AG04450 (cell line): Measurements from ENCODE around the gene PRSS27. TPM values are rescaled to one million over a fixed set of nuclear protein-coding genes. Genes with fewer than 3 reads are reported as not detected.

Source experiments
- CTCF ChIA-PET: fragments of 300-600, 350-600 bp; formaldehyde crosslinking; extraction: SDS; loops from one replicate; lab custom pipeline; 2022; ENCODE audit warnings: antibody characterized with exemption, inconsistent platforms; lab: Charles Lee
- POLR2A ChIA-PET: fragments of 350-600 bp; formaldehyde crosslinking; extraction: SDS; loops from one replicate; lab custom pipeline; 2021; ENCODE audit warnings: antibody characterized with exemption, inconsistent platforms; lab: Yijun Ruan, JAX
- DNase-seq: peaks from one replicate; pipeline ENCODE4 v3.0.0-alpha.2; 2011; ENCODE audit warnings: low read depth, low spot score
- H3K27ac ChIP-seq: one replicate; pipeline ENCODE4 v1.5.1; 2012; ENCODE audit warnings: low read depth, low read length, control low read depth
- H3K27me3 ChIP-seq: one replicate; pipeline ENCODE4 v1.6.0; 2012; ENCODE audit warnings: low read length; ENCODE audit not compliant: control insufficient read depth, insufficient read depth
- H3K4me3 ChIP-seq: 2 replicates; pipeline ENCODE4 v1.5.1; 2011; ENCODE audit warnings: mild to moderate bottlenecking, low read depth, low read length, control low read depth
- H3K9me3 ChIP-seq: 2 replicates; pipeline ENCODE4 v1.5.1; 2012; ENCODE audit warnings: low read length; ENCODE audit not compliant: control insufficient read depth, insufficient read depth
- polyA plus RNA-seq: library from polyadenylated mRNA; depleted of rRNA; stranded (reverse); fragments of >200 nt; gene quantifications from 2 replicates; pipeline ENCODE4 v1.2.3, GENCODE V29; 2011; rRNA removed
- TF ChIP-seq, protein P1 (sequence below): IDR thresholded peaks from 2 replicates; pipeline ENCODE4 v1.5.1; 2011; ENCODE audit warnings: low read depth, low read length, control low read depth, inconsistent platforms

The PRSS27 gene
- polyA plus RNA-seq, 1 experiment: 0.32 TPM

DNA sequence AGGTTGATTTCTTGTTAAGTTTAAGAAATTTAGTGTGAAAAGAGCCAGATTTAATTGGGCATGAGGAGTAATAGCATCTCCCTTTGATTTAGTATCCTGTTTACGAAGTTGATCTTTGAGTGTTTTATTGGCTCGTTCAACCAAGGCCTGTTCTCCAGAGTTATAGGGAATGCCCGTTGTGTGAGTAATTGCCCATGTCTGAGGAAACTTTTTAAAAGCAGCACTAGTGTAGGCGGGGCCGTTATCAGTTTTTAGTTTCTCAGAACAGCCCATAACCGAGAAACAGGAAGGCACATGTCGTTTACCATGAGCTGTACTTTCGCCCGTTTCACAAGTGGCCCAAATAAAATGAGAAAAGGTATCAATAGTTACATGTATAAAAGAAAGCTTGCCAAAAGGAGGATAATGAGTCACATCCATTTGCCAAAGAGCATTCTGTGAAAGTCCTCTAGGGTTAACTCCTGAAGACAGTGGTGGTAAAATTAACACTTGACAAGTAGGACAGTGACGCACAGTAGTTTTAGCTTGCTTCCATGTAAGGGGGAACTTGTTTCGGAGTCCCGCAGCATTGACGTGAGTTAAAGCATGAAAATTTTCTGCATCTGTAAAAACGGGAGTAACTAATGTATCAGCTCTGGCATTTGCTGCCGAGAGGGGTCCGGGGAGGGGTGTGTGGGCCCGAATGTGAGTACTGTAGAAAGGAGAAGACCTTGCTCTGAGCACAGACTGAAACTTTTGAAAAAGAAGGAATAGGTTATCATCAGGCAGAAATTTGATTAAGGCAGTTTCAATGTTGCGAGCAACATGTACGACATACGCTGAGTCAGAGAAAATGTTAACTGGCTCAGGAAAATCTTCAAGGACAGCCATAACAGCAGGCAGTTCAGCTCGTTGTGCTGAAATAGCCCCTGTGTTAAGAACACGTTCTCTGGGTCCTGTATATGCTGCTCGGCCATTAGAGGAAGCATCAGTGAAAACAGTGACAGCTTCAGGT is 56.2 kb downstream of the PRSS27 start:
- DNase-seq: no peak
- POLR2A ChIA-PET: no interaction called here

More for the DNA sequence above, 56.2 kb downstream of the PRSS27 start:
- Histone ChIP-seq H3K27ac (no peak overlapping the region), H3K4me3 (no peak overlapping the region), H3K27me3 (no peaks in the 10 kb centered on the region), H3K9me3 (no peaks in the 10 kb centered on the region)
- TF ChIP-seq, protein P1, sequence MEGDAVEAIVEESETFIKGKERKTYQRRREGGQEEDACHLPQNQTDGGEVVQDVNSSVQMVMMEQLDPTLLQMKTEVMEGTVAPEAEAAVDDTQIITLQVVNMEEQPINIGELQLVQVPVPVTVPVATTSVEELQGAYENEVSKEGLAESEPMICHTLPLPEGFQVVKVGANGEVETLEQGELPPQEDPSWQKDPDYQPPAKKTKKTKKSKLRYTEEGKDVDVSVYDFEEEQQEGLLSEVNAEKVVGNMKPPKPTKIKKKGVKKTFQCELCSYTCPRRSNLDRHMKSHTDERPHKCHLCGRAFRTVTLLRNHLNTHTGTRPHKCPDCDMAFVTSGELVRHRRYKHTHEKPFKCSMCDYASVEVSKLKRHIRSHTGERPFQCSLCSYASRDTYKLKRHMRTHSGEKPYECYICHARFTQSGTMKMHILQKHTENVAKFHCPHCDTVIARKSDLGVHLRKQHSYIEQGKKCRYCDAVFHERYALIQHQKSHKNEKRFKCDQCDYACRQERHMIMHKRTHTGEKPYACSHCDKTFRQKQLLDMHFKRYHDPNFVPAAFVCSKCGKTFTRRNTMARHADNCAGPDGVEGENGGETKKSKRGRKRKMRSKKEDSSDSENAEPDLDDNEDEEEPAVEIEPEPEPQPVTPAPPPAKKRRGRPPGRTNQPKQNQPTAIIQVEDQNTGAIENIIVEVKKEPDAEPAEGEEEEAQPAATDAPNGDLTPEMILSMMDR: no peak
- CTCF ChIA-PET: no interaction called here

Other genes with a start within 250 kb of the PRSS27 start
- 0.31 and 0.38 TPM in 2 replicates for gene NTN3, start 248.9 kb downstream of the PRSS27 start, polyA plus RNA-seq
- 6.0 and 6.4 TPM in 2 replicates for gene TBC1D24, start 245.1 kb downstream of the PRSS27 start, polyA plus RNA-seq
- 11.0 and 19.9 TPM in 2 replicates for gene ATP6V0C, start 206.3 kb downstream of the PRSS27 start, polyA plus RNA-seq
- gene AMDHD2, start 199.9 kb downstream of the PRSS27 start, polyA plus RNA-seq: 7.7 and 11.9 TPM in 2 replicates
- not detected in 2 replicates for gene CEMP1, start 188.8 kb downstream of the PRSS27 start, polyA plus RNA-seq
- gene PDPK1, start 182.2 kb downstream of the PRSS27 start, polyA plus RNA-seq: 27.7 and 32.4 TPM in 2 replicates
- gene KCTD5, start 37.7 kb downstream of the PRSS27 start, polyA plus RNA-seq: 27.7 and 27.8 TPM in 2 replicates
- 80.5 and 116 TPM in 2 replicates for gene SRRM2, start 32.4 kb upstream of the PRSS27 start, polyA plus RNA-seq
- gene ELOB, start 57.1 kb upstream of the PRSS27 start, polyA plus RNA-seq: 146 and 230 TPM in 2 replicates
- gene PRSS33, start 67.3 kb upstream of the PRSS27 start, polyA plus RNA-seq: not detected in 2 replicates
- gene PRSS41, start 78.2 kb upstream of the PRSS27 start, polyA plus RNA-seq: not detected in 2 replicates
- gene PRSS21, start 97.0 kb upstream of the PRSS27 start, polyA plus RNA-seq: 0.17 and 0.47 TPM in 2 replicates
- 0.40 and 0.48 TPM in 2 replicates for gene ZG16B, start 110.1 kb upstream of the PRSS27 start, polyA plus RNA-seq
- 0.11 and 0.17 TPM in 2 replicates for gene PRSS22, start 137.9 kb upstream of the PRSS27 start, polyA plus RNA-seq
- 22.4 and 37.5 TPM in 2 replicates for gene FLYWCH2, start 163.0 kb upstream of the PRSS27 start, polyA plus RNA-seq
- gene FLYWCH1, start 191.7 kb upstream of the PRSS27 start, polyA plus RNA-seq: 15.1 and 19.8 TPM in 2 replicates
- gene KREMEN2, start 244.1 kb upstream of the PRSS27 start, polyA plus RNA-seq: 0.04 TPM in 1 of 2 replicates, not detected in the other
- gene PAQR4, start 249.1 kb upstream of the PRSS27 start, polyA plus RNA-seq: 1.2 and 1.9 TPM in 2 replicates